Liver (tissue), 3 donors: Measurements from ENCODE around the gene EML6.
A peak's percentile ranks its signal among the peaks of the same experiment; 100 is the strongest.

ENCODE experiments used
- RAD21 ChIP-seq, 2 donors: IDR thresholded peaks; 2 replicates each; pipeline ENCODE4 v1.6.1; 2016; ENCODE audit warnings: antibody characterized with exemption in 2 of 2, mild to moderate bottlenecking in 2 of 2
- TF ChIP-seq, protein P1 (sequence below): fragments of 150-350 bp; IDR thresholded peaks from 2 replicates; pipeline ENCODE4 v1.5.1; 2017; ENCODE audit warnings: improper control_type of control experiment, low read depth, low read length; ENCODE audit not compliant: missing input control
- TF ChIP-seq, protein P2 (sequence below): IDR thresholded peaks from 2 replicates; pipeline ENCODE4 v1.6.1; 2016; ENCODE audit warnings: antibody characterized with exemption, mild to moderate bottlenecking
- TF ChIP-seq, protein P3 (sequence below): IDR thresholded peaks from 2 replicates; pipeline ENCODE4 v1.6.1; 2016; ENCODE audit warnings: antibody characterized with exemption
- donor health status: healthy.
- donor health status: healthy.

- TF ChIP-seq, protein P1, sequence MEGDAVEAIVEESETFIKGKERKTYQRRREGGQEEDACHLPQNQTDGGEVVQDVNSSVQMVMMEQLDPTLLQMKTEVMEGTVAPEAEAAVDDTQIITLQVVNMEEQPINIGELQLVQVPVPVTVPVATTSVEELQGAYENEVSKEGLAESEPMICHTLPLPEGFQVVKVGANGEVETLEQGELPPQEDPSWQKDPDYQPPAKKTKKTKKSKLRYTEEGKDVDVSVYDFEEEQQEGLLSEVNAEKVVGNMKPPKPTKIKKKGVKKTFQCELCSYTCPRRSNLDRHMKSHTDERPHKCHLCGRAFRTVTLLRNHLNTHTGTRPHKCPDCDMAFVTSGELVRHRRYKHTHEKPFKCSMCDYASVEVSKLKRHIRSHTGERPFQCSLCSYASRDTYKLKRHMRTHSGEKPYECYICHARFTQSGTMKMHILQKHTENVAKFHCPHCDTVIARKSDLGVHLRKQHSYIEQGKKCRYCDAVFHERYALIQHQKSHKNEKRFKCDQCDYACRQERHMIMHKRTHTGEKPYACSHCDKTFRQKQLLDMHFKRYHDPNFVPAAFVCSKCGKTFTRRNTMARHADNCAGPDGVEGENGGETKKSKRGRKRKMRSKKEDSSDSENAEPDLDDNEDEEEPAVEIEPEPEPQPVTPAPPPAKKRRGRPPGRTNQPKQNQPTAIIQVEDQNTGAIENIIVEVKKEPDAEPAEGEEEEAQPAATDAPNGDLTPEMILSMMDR: no peak
- TF ChIP-seq, protein P2, sequence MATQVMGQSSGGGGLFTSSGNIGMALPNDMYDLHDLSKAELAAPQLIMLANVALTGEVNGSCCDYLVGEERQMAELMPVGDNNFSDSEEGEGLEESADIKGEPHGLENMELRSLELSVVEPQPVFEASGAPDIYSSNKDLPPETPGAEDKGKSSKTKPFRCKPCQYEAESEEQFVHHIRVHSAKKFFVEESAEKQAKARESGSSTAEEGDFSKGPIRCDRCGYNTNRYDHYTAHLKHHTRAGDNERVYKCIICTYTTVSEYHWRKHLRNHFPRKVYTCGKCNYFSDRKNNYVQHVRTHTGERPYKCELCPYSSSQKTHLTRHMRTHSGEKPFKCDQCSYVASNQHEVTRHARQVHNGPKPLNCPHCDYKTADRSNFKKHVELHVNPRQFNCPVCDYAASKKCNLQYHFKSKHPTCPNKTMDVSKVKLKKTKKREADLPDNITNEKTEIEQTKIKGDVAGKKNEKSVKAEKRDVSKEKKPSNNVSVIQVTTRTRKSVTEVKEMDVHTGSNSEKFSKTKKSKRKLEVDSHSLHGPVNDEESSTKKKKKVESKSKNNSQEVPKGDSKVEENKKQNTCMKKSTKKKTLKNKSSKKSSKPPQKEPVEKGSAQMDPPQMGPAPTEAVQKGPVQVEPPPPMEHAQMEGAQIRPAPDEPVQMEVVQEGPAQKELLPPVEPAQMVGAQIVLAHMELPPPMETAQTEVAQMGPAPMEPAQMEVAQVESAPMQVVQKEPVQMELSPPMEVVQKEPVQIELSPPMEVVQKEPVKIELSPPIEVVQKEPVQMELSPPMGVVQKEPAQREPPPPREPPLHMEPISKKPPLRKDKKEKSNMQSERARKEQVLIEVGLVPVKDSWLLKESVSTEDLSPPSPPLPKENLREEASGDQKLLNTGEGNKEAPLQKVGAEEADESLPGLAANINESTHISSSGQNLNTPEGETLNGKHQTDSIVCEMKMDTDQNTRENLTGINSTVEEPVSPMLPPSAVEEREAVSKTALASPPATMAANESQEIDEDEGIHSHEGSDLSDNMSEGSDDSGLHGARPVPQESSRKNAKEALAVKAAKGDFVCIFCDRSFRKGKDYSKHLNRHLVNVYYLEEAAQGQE: peak; percentile 78
- TF ChIP-seq, protein P3, sequence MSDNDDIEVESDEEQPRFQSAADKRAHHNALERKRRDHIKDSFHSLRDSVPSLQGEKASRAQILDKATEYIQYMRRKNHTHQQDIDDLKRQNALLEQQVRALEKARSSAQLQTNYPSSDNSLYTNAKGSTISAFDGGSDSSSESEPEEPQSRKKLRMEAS: no peak
- TF ChIP-seq RAD21 (IDR thresholded peaks at IDR 0.05): peak; percentile 15 to 23
Measured at GRCh38 chr2:55011831-55012671, 288.6 kb downstream of the EML6 start.
